ENCODE measurements around the gene GAR1. TPM values are rescaled to one million over a fixed set of nuclear protein-coding genes. Genes with fewer than 3 reads are reported as not detected.
A peak's percentile ranks its signal among the peaks of the same experiment; 100 is the strongest.

Gene GAR1
- total and polyA plus RNA-seq, 9 donors: 4.3 to 27.9 (median 15.7) TPM

- Histone ChIP-seq H3K27me3 (no peaks in the 10 kb centered on the region), H3K4me3 (no peak overlapping the region), H3K27ac (no peak overlapping the region), H3K9me3 (no peaks in the 10 kb centered on the region), H3K36me3 (no peaks in the 10 kb centered on the region), H3K4me1 (ENCODE audit: insufficient read depth) (no peaks in the 10 kb centered on the region)
- no peak for DNase-seq
- TF ChIP-seq CTCF (IDR thresholded peaks at IDR 0.05) (peak in 2 of 3 donors; percentile 36 to 48), EP300 (IDR thresholded peaks at IDR 0.05) (no peak), POLR2A (IDR thresholded peaks at IDR 0.05) (no peak)
- intact Hi-C loops (cut with DNase I): loop anchor here in 3 of 4 donors (5.0 to 10.0 kb wide), 2 partner anchors 122 to 404 kb away; partner anchors contain the start of gene CASP6 (in 1 of the 3)
Measured at GRCh38 chr4:109826719-109827118, 11.2 kb downstream of the GAR1 start.

- Histone ChIP-seq H3K36me3 (no peaks in the 10 kb centered on the region), H3K27ac (no peak within 1 kb of the TSS), H3K9me3 (no peaks in the 10 kb centered on the region), H3K4me1 (ENCODE audit: insufficient read depth) (no peaks in the 10 kb centered on the region), H3K27me3 (no peaks in the 10 kb centered on the region), H3K4me3 (no peak within 1 kb of the TSS)
- no peak for TF ChIP-seq POLR2A (IDR thresholded peaks at IDR 0.05)
- no peak for TF ChIP-seq EP300 (IDR thresholded peaks at IDR 0.05)
- no peak for TF ChIP-seq CTCF (IDR thresholded peaks at IDR 0.05)
- WGBS, 3 donors: 94 to 99% (median 98%) methylated on average over 2 of the region's 2 CpGs
- intact Hi-C loops (cut with DNase I): loop anchor here in 3 of 4 donors (5.0 to 10.0 kb wide), 2 partner anchors 123 to 405 kb away; partner anchors contain the start of gene CASP6 (in 1 of the 3)
- DNase-seq: no peak
Measured at GRCh38 chr4:109827672-109828071, 12.1 kb downstream of the GAR1 start, which contains the start of gene RRH. TSS of gene RRH (plus strand) at chr4:109827972. CDS start at chr4:109828028, 56 bp downstream.

GRCh38 chr4:109833756-109834155 lies 18.2 kb downstream of the GAR1 start:
- DNase-seq: no peak
- no peaks in the 10 kb centered on the region for H3K4me1 ChIP-seq (ENCODE audit: insufficient read depth)

GRCh38 chr4:109836985-109837384 lies 21.4 kb downstream of the GAR1 start:
- no peaks in the 10 kb centered on the region for H3K9me3 ChIP-seq
- no peaks in the 10 kb centered on the region for H3K36me3 ChIP-seq
- no peaks in the 10 kb centered on the region for H3K27me3 ChIP-seq
- intact Hi-C loops (cut with DNase I): no loop called here
- no peaks in the 10 kb centered on the region for H3K4me1 ChIP-seq (ENCODE audit: insufficient read depth)
- TF ChIP-seq EP300 (IDR thresholded peaks at IDR 0.05) (no peak), POLR2A (IDR thresholded peaks at IDR 0.05) (no peak), CTCF (IDR thresholded peaks at IDR 0.05) (no peak)
- DNase-seq: no peak
- H3K4me3 ChIP-seq: no peak overlapping the region
- H3K27ac ChIP-seq: no peak overlapping the region
- WGBS, 3 donors: 57 to 74% (median 64%) methylated on average over 3 of the region's 3 CpGs

More at GRCh38 chr4:109833756-109834155, 18.2 kb downstream of the GAR1 start:
- TF ChIP-seq CTCF (IDR thresholded peaks at IDR 0.05) (no peak), POLR2A (IDR thresholded peaks at IDR 0.05) (no peak), EP300 (IDR thresholded peaks at IDR 0.05) (no peak)
- Histone ChIP-seq H3K27ac (no peak overlapping the region), H3K9me3 (no peaks in the 10 kb centered on the region), H3K4me3 (no peak overlapping the region), H3K27me3 (no peaks in the 10 kb centered on the region), H3K36me3 (no peaks in the 10 kb centered on the region)
- 85 to 94% (median 87%) methylated on average over 4 of the region's 4 CpGs for WGBS, 3 donors
- intact Hi-C loops (cut with DNase I): no loop called here
